ENCODE measurements around the gene PTPRJ.

Gene PTPRJ

GRCh38 chr11:47997063-47998053 is 17.0 kb downstream of the PTPRJ start:
- no peak for DNase-seq

- DNase-seq = no peak
These were observed 18.0 kb downstream of the PTPRJ start for GRCh38 chr11:47998345-47998732.

- no peak for DNase-seq
These were observed 18.5 kb downstream of the PTPRJ start for GRCh38 chr11:47998733-47999359.

GRCh38 chr11:48000432-48000831 is 20.1 kb downstream of the PTPRJ start:
- DNase-seq = no peak

- peak; percentile 48 for DNase-seq
These were observed 21.2 kb downstream of the PTPRJ start for GRCh38 chr11:48001438-48002021.

- no peak for DNase-seq
These were observed 22.2 kb downstream of the PTPRJ start for GRCh38 chr11:48002561-48002960.

- DNase-seq = no peak
These were observed 23.6 kb downstream of the PTPRJ start for GRCh38 chr11:48003926-48004325.

GRCh38 chr11:48004456-48004855 is 24.1 kb downstream of the PTPRJ start:
- no peak for DNase-seq

- DNase-seq = no peak
These were observed 24.8 kb downstream of the PTPRJ start for GRCh38 chr11:48005136-48005535.

- DNase-seq = no peak
These were observed 25.5 kb downstream of the PTPRJ start for GRCh38 chr11:48005831-48006270.

- DNase-seq = peak; percentile 75
These were observed 26.1 kb downstream of the PTPRJ start for GRCh38 chr11:48006301-48006992.

GRCh38 chr11:48007677-48008076 is 27.3 kb downstream of the PTPRJ start:
- DNase-seq = no peak

GRCh38 chr11:48008951-48009270 is 28.6 kb downstream of the PTPRJ start:
- DNase-seq = no peak

GRCh38 chr11:48011102-48011797 is 30.9 kb downstream of the PTPRJ start:
- DNase-seq = no peak

- no peak for DNase-seq
These were observed 31.5 kb downstream of the PTPRJ start for GRCh38 chr11:48011798-48012391.

- DNase-seq = peak; percentile 63
These were observed 33.0 kb downstream of the PTPRJ start for GRCh38 chr11:48013269-48013901.

GRCh38 chr11:48014917-48015316 is 34.6 kb downstream of the PTPRJ start:
- no peak for DNase-seq

GRCh38 chr11:48017105-48017830 is 36.9 kb downstream of the PTPRJ start:
- DNase-seq = no peak

GRCh38 chr11:48017831-48018527 is 37.6 kb downstream of the PTPRJ start:
- DNase-seq = no peak

GRCh38 chr11:48018528-48019216 is 38.3 kb downstream of the PTPRJ start:
- no peak for DNase-seq

All from NCI-H226 (cell line).